Stimulated activated CD8-positive, alpha-beta memory T cell treated with anti-CD3 and anti-CD28 coated beads, Interleukin-15, amount 100 ng/mL, for 4 hours (primary cell): ENCODE results near the gene G2E3.

Experiments
- DNase-seq, 2 donors: peaks; one replicate each; pipeline ENCODE4 v3.0.0-alpha.2; 2020; ENCODE audit warnings: low read depth in 2 of 2

Gene G2E3

GRCh38 chr14:30656190-30656632 is 97.3 kb downstream of the G2E3 start:
- DNase-seq: no peak

GRCh38 chr14:30657050-30657449 is 98.1 kb downstream of the G2E3 start:
- no peak for DNase-seq

- no peak for DNase-seq
These were observed 98.7 kb downstream of the G2E3 start for GRCh38 chr14:30657606-30658163.

GRCh38 chr14:30658645-30659044 is 99.7 kb downstream of the G2E3 start:
- no peak for DNase-seq

- no peak for DNase-seq
These were observed 110.6 kb downstream of the G2E3 start for GRCh38 chr14:30669594-30669993.
